Epithelial cell of proximal tubule (primary cell): ENCODE data around the gene NENF. TPM values are rescaled to one million over a fixed set of nuclear protein-coding genes. Genes with fewer than 3 reads are reported as not detected.

Experiments used
- DNase-seq: peaks from one replicate; pipeline ENCODE4 v3.0.0-alpha.2; 2011; ENCODE audit warnings: low read depth
- H3K4me3 ChIP-seq: 2 replicates; pipeline ENCODE4 v1.5.1; 2011; ENCODE audit warnings: low read depth, mild to moderate bottlenecking, low read length
- CTCF ChIP-seq: conservative IDR thresholded peaks from 2 replicates; pipeline ENCODE4 v1.5.1; 2012; ENCODE audit warnings: low read depth, mild to moderate bottlenecking, low read length
- total RNA-seq: library from RNA; depleted of rRNA; stranded (reverse); fragments of >200 nt; gene quantifications from 2 replicates; pipeline ENCODE4 v1.2.3, GENCODE V29; 2015

The NENF gene
- total RNA-seq, 1 donor from 2014 or later, result 115 TPM

GRCh38 chr1:212487774-212488435 lies 55.2 kb downstream of the NENF start:
- no peak for TF ChIP-seq CTCF
- DNase-seq, result no peak
- no peak overlapping the region for H3K4me3 ChIP-seq

- DNase-seq, result peak; percentile 98
- H3K4me3 ChIP-seq, result no peak overlapping the region
Measured at GRCh38 chr1:212488436-212489283, 55.9 kb downstream of the NENF start.

GRCh38 chr1:212489284-212489859 lies 56.7 kb downstream of the NENF start:
- H3K4me3 ChIP-seq, result no peak overlapping the region
- DNase-seq, result no peak
- no peak for TF ChIP-seq CTCF

More at GRCh38 chr1:212488436-212489283, 55.9 kb downstream of the NENF start:
- TF ChIP-seq CTCF, result no peak

GRCh38 chr1:212490276-212490675 lies 57.6 kb downstream of the NENF start:
- no peak overlapping the region for H3K4me3 ChIP-seq
- no peak for DNase-seq
- no peak for TF ChIP-seq CTCF

GRCh38 chr1:212491454-212491853 lies 58.7 kb downstream of the NENF start:
- no peak overlapping the region for H3K4me3 ChIP-seq
- TF ChIP-seq CTCF, result no peak
- DNase-seq, result no peak

Other genes with a start within 250 kb of the NENF start
- gene PPP2R5A, start 147.5 kb upstream of the NENF start, total RNA-seq, result 31.1 and 31.2 TPM in 2 replicates
- gene PACC1, start 18.0 kb upstream of the NENF start, total RNA-seq, result 12.9 and 17.7 TPM in 2 replicates
- 10.1 and 18.9 TPM in 2 replicates for gene ATF3, start 175.8 kb downstream of the NENF start, total RNA-seq